ENCODE results near the gene SORL1-AS1.

Gene SORL1-AS1

GRCh38 chr11:121476379-121477032 lies 23.7 kb upstream of the SORL1-AS1 start:
- Histone ChIP-seq H3K4ac (ENCODE audit: low read depth in 1 of 2, low read length in 2 of 2) (no peak overlapping the region), H2AFZ (ENCODE audit: low read depth, low read length) (no peak overlapping the region), H3K18ac (ENCODE audit: low read depth in 1 of 2, low read length in 2 of 2) (no peak overlapping the region), H2BK15ac (ENCODE audit: low read depth, poor library complexity, severe bottlenecking) (no peak overlapping the region), H3K79me1 (replicated peaks; ENCODE audit: low read length, poor library complexity, severe bottlenecking) (no peaks in the 10 kb centered on the region), H2AK5ac (ENCODE audit: low read length, severe bottlenecking) (no peak overlapping the region), H2BK5ac (ENCODE audit: low read depth, low read length, poor library complexity, severe bottlenecking) (no peak overlapping the region), H3K4me1 (ENCODE audit: control insufficient read depth, insufficient read depth, low read depth, low read length) (peaks cover 4% of the 10 kb centered on the region), H4K8ac (ENCODE audit: low read length) (no peak overlapping the region), H3K9me3 (ENCODE audit: control insufficient read depth, low read length) (no peaks in the 10 kb centered on the region), H3K36me3 (ENCODE audit: control insufficient read depth in 1 of 2, insufficient read depth in 2 of 2, low read depth in 1 of 2, low read length in 2 of 2) (peaks cover 0 to 4% of the 10 kb centered on the region in 2 experiments), H3K27ac (ENCODE audit: low read length, poor library complexity, severe bottlenecking) (no peak overlapping the region), H4K91ac (ENCODE audit: low read length) (no peak overlapping the region), H3K14ac (ENCODE audit: low read length in 2 of 2) (no peak overlapping the region), H3K27me3 (ENCODE audit: control insufficient read depth in 1 of 2, insufficient read depth in 1 of 2, low read length in 2 of 2) (peaks cover 17 to 49% of the 10 kb centered on the region in 2 experiments), H2BK12ac (ENCODE audit: low read length in 2 of 2) (no peak overlapping the region), H3K23ac (ENCODE audit: low read length in 2 of 2) (no peak overlapping the region), H3K9ac (ENCODE audit: low read length) (no peak overlapping the region), H2BK120ac (ENCODE audit: low read depth, low read length) (no peak overlapping the region), H3K4me3 (ENCODE audit: insufficient read depth in 1 of 2, low read depth in 1 of 2, low read length in 2 of 2) (no peak overlapping the region), H3K4me2 (ENCODE audit: low read length, poor library complexity, severe bottlenecking) (no peak overlapping the region)
- no peak for DNase-seq
- 77% methylated on average over 5 of the region's 5 CpGs for WGBS

- 97% methylated on average over 7 of the region's 7 CpGs for WGBS
- Histone ChIP-seq H3K27ac (ENCODE audit: low read length, poor library complexity, severe bottlenecking) (no peak overlapping the region), H2BK120ac (ENCODE audit: low read depth, low read length) (no peak overlapping the region), H3K4me2 (ENCODE audit: low read length, poor library complexity, severe bottlenecking) (no peak overlapping the region), H2BK12ac (ENCODE audit: low read length in 2 of 2) (no peak overlapping the region), H3K79me1 (replicated peaks; ENCODE audit: low read length, poor library complexity, severe bottlenecking) (no peaks in the 10 kb centered on the region), H2BK5ac (ENCODE audit: low read depth, low read length, poor library complexity, severe bottlenecking) (no peak overlapping the region), H2AK5ac (ENCODE audit: low read length, severe bottlenecking) (no peak overlapping the region), H4K91ac (ENCODE audit: low read length) (no peak overlapping the region), H4K8ac (ENCODE audit: low read length) (no peak overlapping the region), H3K23ac (ENCODE audit: low read length in 2 of 2) (no peak overlapping the region), H3K9me3 (ENCODE audit: control insufficient read depth, low read length) (no peaks in the 10 kb centered on the region), H3K9ac (ENCODE audit: low read length) (no peak overlapping the region), H2AFZ (ENCODE audit: low read depth, low read length) (no peak overlapping the region), H3K14ac (ENCODE audit: low read length in 2 of 2) (no peak overlapping the region), H3K4me1 (ENCODE audit: control insufficient read depth, insufficient read depth, low read depth, low read length) (peaks cover 4% of the 10 kb centered on the region), H3K27me3 (ENCODE audit: control insufficient read depth in 1 of 2, insufficient read depth in 1 of 2, low read length in 2 of 2) (peaks cover 15 to 41% of the 10 kb centered on the region in 2 experiments), H3K4ac (ENCODE audit: low read depth in 1 of 2, low read length in 2 of 2) (no peak overlapping the region), H3K36me3 (ENCODE audit: control insufficient read depth in 1 of 2, insufficient read depth in 2 of 2, low read depth in 1 of 2, low read length in 2 of 2) (peaks cover 0 to 4% of the 10 kb centered on the region in 2 experiments), H3K18ac (ENCODE audit: low read depth in 1 of 2, low read length in 2 of 2) (no peak overlapping the region), H2BK15ac (ENCODE audit: low read depth, poor library complexity, severe bottlenecking) (no peak overlapping the region), H3K4me3 (ENCODE audit: insufficient read depth in 1 of 2, low read depth in 1 of 2, low read length in 2 of 2) (no peak overlapping the region)
- DNase-seq: no peak
These were observed 21.9 kb upstream of the SORL1-AS1 start for GRCh38 chr11:121474680-121475079.

- no peaks in the 10 kb centered on the region for H3K9me3 ChIP-seq (ENCODE audit: control insufficient read depth, low read length)
- no peak overlapping the region for H2AK5ac ChIP-seq (ENCODE audit: low read length, severe bottlenecking)
- WGBS: 91% methylated on average over 7 of the region's 8 CpGs
- no peak overlapping the region for H4K8ac ChIP-seq (ENCODE audit: low read length)
- no peak overlapping the region for H4K91ac ChIP-seq (ENCODE audit: low read length)
- no peak overlapping the region for H2AFZ ChIP-seq (ENCODE audit: low read depth, low read length)
- H2BK120ac ChIP-seq (ENCODE audit: low read depth, low read length): no peak overlapping the region
- H2BK12ac ChIP-seq (ENCODE audit: low read length in 2 of 2): no peak overlapping the region
- no peaks in the 10 kb centered on the region for H3K36me3 ChIP-seq (ENCODE audit: control insufficient read depth in 1 of 2, insufficient read depth in 2 of 2, low read depth in 1 of 2, low read length in 2 of 2)
- H3K18ac ChIP-seq (ENCODE audit: low read depth in 1 of 2, low read length in 2 of 2): no peak overlapping the region
- H3K4me2 ChIP-seq (ENCODE audit: low read length, poor library complexity, severe bottlenecking): no peak overlapping the region
- no peaks in the 10 kb centered on the region for H3K4me1 ChIP-seq (ENCODE audit: control insufficient read depth, insufficient read depth, low read depth, low read length)
- H2BK15ac ChIP-seq (ENCODE audit: low read depth, poor library complexity, severe bottlenecking): no peak overlapping the region
- no peak overlapping the region for H2BK5ac ChIP-seq (ENCODE audit: low read depth, low read length, poor library complexity, severe bottlenecking)
- no peak for DNase-seq
- H3K79me1 ChIP-seq (replicated peaks; ENCODE audit: low read length, poor library complexity, severe bottlenecking): no peaks in the 10 kb centered on the region
- H3K4ac ChIP-seq (ENCODE audit: low read depth in 1 of 2, low read length in 2 of 2): no peak overlapping the region
- H3K23ac ChIP-seq (ENCODE audit: low read length in 2 of 2): no peak overlapping the region
- no peak overlapping the region for H3K14ac ChIP-seq (ENCODE audit: low read length in 2 of 2)
- no peak overlapping the region for H3K27ac ChIP-seq (ENCODE audit: low read length, poor library complexity, severe bottlenecking)
- H3K9ac ChIP-seq (ENCODE audit: low read length): no peak overlapping the region
- H3K27me3 ChIP-seq (ENCODE audit: control insufficient read depth in 1 of 2, insufficient read depth in 1 of 2, low read length in 2 of 2): peaks cover 2 to 28% of the 10 kb centered on the region in 2 experiments
- no peak overlapping the region for H3K4me3 ChIP-seq (ENCODE audit: insufficient read depth in 1 of 2, low read depth in 1 of 2, low read length in 2 of 2)
These were observed 20.5 kb upstream of the SORL1-AS1 start for GRCh38 chr11:121473064-121473777.

GRCh38 chr11:121472312-121472711 lies 19.5 kb upstream of the SORL1-AS1 start:
- H3K27ac ChIP-seq (ENCODE audit: low read length, poor library complexity, severe bottlenecking): no peak overlapping the region
- H3K14ac ChIP-seq (ENCODE audit: low read length in 2 of 2): no peak overlapping the region
- H3K4me2 ChIP-seq (ENCODE audit: low read length, poor library complexity, severe bottlenecking): no peak overlapping the region
- H3K4me1 ChIP-seq (ENCODE audit: control insufficient read depth, insufficient read depth, low read depth, low read length): no peaks in the 10 kb centered on the region
- H3K27me3 ChIP-seq (ENCODE audit: control insufficient read depth in 1 of 2, insufficient read depth in 1 of 2, low read length in 2 of 2): peaks cover 0 to 25% of the 10 kb centered on the region in 2 experiments
- H3K9me3 ChIP-seq (ENCODE audit: control insufficient read depth, low read length): no peaks in the 10 kb centered on the region
- H3K18ac ChIP-seq (ENCODE audit: low read depth in 1 of 2, low read length in 2 of 2): no peak overlapping the region
- no peak overlapping the region for H2AFZ ChIP-seq (ENCODE audit: low read depth, low read length)
- H3K23ac ChIP-seq (ENCODE audit: low read length in 2 of 2): no peak overlapping the region
- no peak overlapping the region for H2BK120ac ChIP-seq (ENCODE audit: low read depth, low read length)
- H4K8ac ChIP-seq (ENCODE audit: low read length): no peak overlapping the region
- H4K91ac ChIP-seq (ENCODE audit: low read length): no peak overlapping the region
- H2AK5ac ChIP-seq (ENCODE audit: low read length, severe bottlenecking): no peak overlapping the region
- H3K9ac ChIP-seq (ENCODE audit: low read length): no peak overlapping the region
- H3K79me1 ChIP-seq (replicated peaks; ENCODE audit: low read length, poor library complexity, severe bottlenecking): no peaks in the 10 kb centered on the region
- H2BK5ac ChIP-seq (ENCODE audit: low read depth, low read length, poor library complexity, severe bottlenecking): no peak overlapping the region
- no peak overlapping the region for H3K4me3 ChIP-seq (ENCODE audit: insufficient read depth in 1 of 2, low read depth in 1 of 2, low read length in 2 of 2)
- H3K36me3 ChIP-seq (ENCODE audit: control insufficient read depth in 1 of 2, insufficient read depth in 2 of 2, low read depth in 1 of 2, low read length in 2 of 2): no peaks in the 10 kb centered on the region
- H3K4ac ChIP-seq (ENCODE audit: low read depth in 1 of 2, low read length in 2 of 2): no peak overlapping the region
- H2BK15ac ChIP-seq (ENCODE audit: low read depth, poor library complexity, severe bottlenecking): no peak overlapping the region
- no peak for DNase-seq
- 91% methylated on average over 1 of the region's 2 CpGs for WGBS
- no peak overlapping the region for H2BK12ac ChIP-seq (ENCODE audit: low read length in 2 of 2)
